HG02973 (cell line): Measurements from ENCODE around the gene EPB41L1.

Experiments
- ATAC-seq: cut with Tn5 transposase; IDR thresholded peaks from one replicate; pipeline ENCODE4 v1.9.1; 2021; ENCODE audit warnings: moderate library complexity; ENCODE audit not compliant: unreplicated experiment

EPB41L1 gene

GRCh38 chr20:36184816-36185776, 30.6 kb downstream of the EPB41L1 start:
- ATAC-seq = no peak

- no peak for ATAC-seq
Observed at GRCh38 chr20:36193977-36194712, 39.6 kb downstream of the EPB41L1 start.

GRCh38 chr20:36196676-36197075, 42.1 kb downstream of the EPB41L1 start:
- ATAC-seq = no peak

GRCh38 chr20:36197271-36197670, 42.7 kb downstream of the EPB41L1 start:
- ATAC-seq = no peak

GRCh38 chr20:36199345-36200257, 45.1 kb downstream of the EPB41L1 start:
- no peak for ATAC-seq

- ATAC-seq = no peak
Observed at GRCh38 chr20:36200451-36200850, 45.9 kb downstream of the EPB41L1 start.

- no peak for ATAC-seq
Observed at GRCh38 chr20:36201198-36201597, 46.7 kb downstream of the EPB41L1 start.

GRCh38 chr20:36202891-36203338, 48.4 kb downstream of the EPB41L1 start:
- ATAC-seq = no peak

- no peak for ATAC-seq
Observed at GRCh38 chr20:36203861-36204260, 49.3 kb downstream of the EPB41L1 start.

- no peak for ATAC-seq
Observed at GRCh38 chr20:36205026-36205425, 50.5 kb downstream of the EPB41L1 start.

- ATAC-seq = no peak
Observed at GRCh38 chr20:36206068-36206467, 51.5 kb downstream of the EPB41L1 start.

GRCh38 chr20:36206641-36207040, 52.1 kb downstream of the EPB41L1 start:
- ATAC-seq = no peak

- ATAC-seq = no peak
Observed at GRCh38 chr20:36207602-36208001, 53.1 kb downstream of the EPB41L1 start.

GRCh38 chr20:36208257-36208656, 53.7 kb downstream of the EPB41L1 start:
- ATAC-seq = no peak

- ATAC-seq = no peak
Observed at GRCh38 chr20:36210436-36211021, 56.0 kb downstream of the EPB41L1 start.

- no peak for ATAC-seq
Observed at GRCh38 chr20:36213362-36213761, 58.8 kb downstream of the EPB41L1 start.

GRCh38 chr20:36214684-36215256, 60.2 kb downstream of the EPB41L1 start:
- no peak for ATAC-seq

- ATAC-seq = no peak
Observed at GRCh38 chr20:36215778-36216177, 61.2 kb downstream of the EPB41L1 start.

GRCh38 chr20:36216314-36217025, 61.9 kb downstream of the EPB41L1 start:
- ATAC-seq = no peak
